ENCODE results near the gene HERC3. TPM values are rescaled to one million over a fixed set of nuclear protein-coding genes. Genes with fewer than 3 reads are reported as not detected.
"Not testable (repeated sequence)": the region's sequence is repeated elsewhere in the genome, so short reads cannot be mapped to it uniquely, and the experiment has no call there.

The HERC3 gene
- total RNA-seq, 3 donors from 2014 or later, result 49.1 to 51.6 (median 50.6) TPM

GRCh38 chr4:88609387-88609786 lies 17.1 kb downstream of the HERC3 start:
- Histone ChIP-seq H3K4me3 (no peak overlapping the region), H3K9me3 (no peaks in the 10 kb centered on the region), H3K36me3 (ENCODE audit: low read depth) (no peaks in the 10 kb centered on the region), H3K4me1 (ENCODE audit: low read depth) (peaks cover 17% of the 10 kb centered on the region)
- TF ChIP-seq CTCF (IDR thresholded peaks at IDR 0.05), result no peak
- intact Hi-C loops (cut with DNase I, micrococcal nuclease), result no loop called here
- ATAC-seq (no peak), DNase-seq (no peak)

GRCh38 chr4:88609794-88610193 lies 17.5 kb downstream of the HERC3 start:
- H3K4me1 ChIP-seq (ENCODE audit: low read depth), result peaks cover 17% of the 10 kb centered on the region
- intact Hi-C loops (cut with DNase I, micrococcal nuclease), result not testable (repeated sequence)

GRCh38 chr4:88610771-88611170 lies 18.5 kb downstream of the HERC3 start:
- intact Hi-C loops (cut with DNase I, micrococcal nuclease), result no loop called here
- ATAC-seq, result peak; percentile 25
- H3K4me3 ChIP-seq, result no peak overlapping the region
- no peak for TF ChIP-seq CTCF (IDR thresholded peaks at IDR 0.05)
- H3K9me3 ChIP-seq, result no peaks in the 10 kb centered on the region
- DNase-seq, result peak in 1 of 3 donors; percentile 41
- H3K4me1 ChIP-seq (ENCODE audit: low read depth), result peaks cover 17% of the 10 kb centered on the region
- no peaks in the 10 kb centered on the region for H3K36me3 ChIP-seq (ENCODE audit: low read depth)

More at GRCh38 chr4:88609794-88610193, 17.5 kb downstream of the HERC3 start:
- not testable (repeated sequence) for H3K36me3 ChIP-seq (ENCODE audit: low read depth); H3K9me3 ChIP-seq; H3K4me3 ChIP-seq; DNase-seq; ATAC-seq

- DNase-seq (no peak), ATAC-seq (peak; percentile 68)
- Histone ChIP-seq H3K4me3 (no peak overlapping the region), H3K9me3 (no peaks in the 10 kb centered on the region), H3K36me3 (ENCODE audit: low read depth) (no peaks in the 10 kb centered on the region), H3K4me1 (ENCODE audit: low read depth) (peaks cover 17% of the 10 kb centered on the region)
- TF ChIP-seq CTCF (IDR thresholded peaks at IDR 0.05), result no peak
- intact Hi-C loops (cut with DNase I, micrococcal nuclease), result no loop called here
These were observed 21.2 kb downstream of the HERC3 start for GRCh38 chr4:88613417-88613875.

- Histone ChIP-seq H3K9me3 (no peaks in the 10 kb centered on the region), H3K36me3 (ENCODE audit: low read depth) (no peaks in the 10 kb centered on the region), H3K4me3 (no peak overlapping the region), H3K4me1 (ENCODE audit: low read depth) (peaks cover 17% of the 10 kb centered on the region)
- DNase-seq (no peak), ATAC-seq (no peak)
- no peak for TF ChIP-seq CTCF (IDR thresholded peaks at IDR 0.05)
- intact Hi-C loops (cut with DNase I, micrococcal nuclease), result no loop called here
These were observed 21.8 kb downstream of the HERC3 start for GRCh38 chr4:88614058-88614457.

- TF ChIP-seq CTCF (IDR thresholded peaks at IDR 0.05), result no peak
- H3K4me1 ChIP-seq (ENCODE audit: low read depth), result peaks cover 5% of the 10 kb centered on the region
- intact Hi-C loops (cut with DNase I, micrococcal nuclease), result no loop called here
- no peaks in the 10 kb centered on the region for H3K36me3 ChIP-seq (ENCODE audit: low read depth)
- no peak overlapping the region for H3K4me3 ChIP-seq
- ATAC-seq (no peak), DNase-seq (no peak)
- H3K9me3 ChIP-seq, result no peaks in the 10 kb centered on the region
These were observed 24.2 kb downstream of the HERC3 start for GRCh38 chr4:88616275-88617150.

Data from mucosa of descending colon (tissue), 3 donors.